Panc1 (cell line): ENCODE measurements around the gene TRIO.

ENCODE experiments used
- CTCF ChIP-seq: fragments of 450-650 bp; IDR thresholded peaks from 2 replicates; pipeline ENCODE4 v1.5.1; 2017; ENCODE audit warnings: mild to moderate bottlenecking
- POLR2AphosphoS5 ChIP-seq: IDR thresholded peaks from 2 replicates; pipeline ENCODE4 v1.6.1; 2012; ENCODE audit warnings: mild to moderate bottlenecking, low read depth, low read length, moderate library complexity
- REST ChIP-seq, 2 experiments: IDR thresholded peaks; 2 replicates each; pipeline ENCODE4 v1.6.1; 2011 to 2012; ENCODE audit warnings: low read depth in 2 of 2, control low read depth in 1 of 2, low read length in 1 of 2, mild to moderate bottlenecking in 1 of 2, moderate library complexity in 1 of 2; ENCODE audit not compliant: insufficient read depth in 1 of 2
- TCF7L2 ChIP-seq: IDR thresholded peaks from 2 replicates; pipeline ENCODE4 v1.6.1; 2011; ENCODE audit warnings: mild to moderate bottlenecking, low read depth, low read length, inconsistent platforms

- TF ChIP-seq CTCF, result no peak
- no peak for TF ChIP-seq TCF7L2
- no peak; the same call in 1 of the 2 replicates for TF ChIP-seq POLR2AphosphoS5
- TF ChIP-seq REST (IDR thresholded peaks at IDR 0.05; ENCODE audit: insufficient read depth in 1 of 2, low read depth in 2 of 2, low read length in 1 of 2), result no peak
These were observed 107.9 kb downstream of the TRIO start for GRCh38 chr5:14250748-14251701.
